ENCODE results near the gene SKP1.

- TF ChIP-seq CTCF (IDR thresholded peaks at IDR 0.05; ENCODE audit: insufficient read depth, low read depth, low read length) (no peak), EZH2 (IDR thresholded peaks at IDR 0.05; ENCODE audit: insufficient read depth, low read length) (no peak)
Measured at GRCh38 chr5:134189031-134189430, 12.3 kb upstream of the SKP1 start.
